Epithelial cell of proximal tubule (primary cell): ENCODE results near the gene PGM2. TPM values are rescaled to one million over a fixed set of nuclear protein-coding genes. Genes with fewer than 3 reads are reported as not detected.

Experiments
- DNase-seq: peaks from one replicate; pipeline ENCODE4 v3.0.0-alpha.2; 2011; ENCODE audit warnings: low read depth
- H3K4me3 ChIP-seq: 2 replicates; pipeline ENCODE4 v1.5.1; 2011; ENCODE audit warnings: low read depth, mild to moderate bottlenecking, low read length
- total RNA-seq: library from RNA; depleted of rRNA; stranded (reverse); fragments of >200 nt; gene quantifications from 2 replicates; pipeline ENCODE4 v1.2.3, GENCODE V29; 2015
- TF ChIP-seq, protein P1 (sequence below): conservative IDR thresholded peaks from 2 replicates; pipeline ENCODE4 v1.5.1; 2012; ENCODE audit warnings: low read depth, mild to moderate bottlenecking, low read length

PGM2 gene
- total RNA-seq, 1 donor from 2014 or later = 27.4 TPM

- no peak overlapping the region for H3K4me3 ChIP-seq
- TF ChIP-seq, protein P1, sequence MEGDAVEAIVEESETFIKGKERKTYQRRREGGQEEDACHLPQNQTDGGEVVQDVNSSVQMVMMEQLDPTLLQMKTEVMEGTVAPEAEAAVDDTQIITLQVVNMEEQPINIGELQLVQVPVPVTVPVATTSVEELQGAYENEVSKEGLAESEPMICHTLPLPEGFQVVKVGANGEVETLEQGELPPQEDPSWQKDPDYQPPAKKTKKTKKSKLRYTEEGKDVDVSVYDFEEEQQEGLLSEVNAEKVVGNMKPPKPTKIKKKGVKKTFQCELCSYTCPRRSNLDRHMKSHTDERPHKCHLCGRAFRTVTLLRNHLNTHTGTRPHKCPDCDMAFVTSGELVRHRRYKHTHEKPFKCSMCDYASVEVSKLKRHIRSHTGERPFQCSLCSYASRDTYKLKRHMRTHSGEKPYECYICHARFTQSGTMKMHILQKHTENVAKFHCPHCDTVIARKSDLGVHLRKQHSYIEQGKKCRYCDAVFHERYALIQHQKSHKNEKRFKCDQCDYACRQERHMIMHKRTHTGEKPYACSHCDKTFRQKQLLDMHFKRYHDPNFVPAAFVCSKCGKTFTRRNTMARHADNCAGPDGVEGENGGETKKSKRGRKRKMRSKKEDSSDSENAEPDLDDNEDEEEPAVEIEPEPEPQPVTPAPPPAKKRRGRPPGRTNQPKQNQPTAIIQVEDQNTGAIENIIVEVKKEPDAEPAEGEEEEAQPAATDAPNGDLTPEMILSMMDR = no peak
- DNase-seq = no peak
These were observed 12.9 kb downstream of the PGM2 start for GRCh38 chr4:37839426-37839825.

DNA sequence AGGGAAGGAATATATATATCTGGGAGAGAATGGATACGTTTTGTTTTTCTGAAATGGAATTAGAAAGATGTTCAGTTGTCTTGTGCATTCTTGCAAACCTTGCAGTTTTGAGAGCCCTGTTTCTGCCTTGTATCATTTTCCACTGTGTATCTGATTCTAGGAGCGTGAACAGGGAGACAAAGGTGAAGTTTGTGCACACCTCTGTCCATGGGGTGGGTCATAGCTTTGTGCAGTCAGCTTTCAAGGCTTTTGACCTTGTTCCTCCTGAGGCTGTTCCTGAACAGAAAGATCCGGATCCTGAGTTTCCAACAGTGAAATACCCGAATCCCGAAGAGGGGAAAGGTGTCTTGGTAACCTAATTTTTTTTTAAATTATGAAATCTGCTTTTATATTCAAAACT is 17.7 kb downstream of the PGM2 start:
- TF ChIP-seq, protein P1 = no peak
- H3K4me3 ChIP-seq = no peak overlapping the region
- no peak for DNase-seq

DNA sequence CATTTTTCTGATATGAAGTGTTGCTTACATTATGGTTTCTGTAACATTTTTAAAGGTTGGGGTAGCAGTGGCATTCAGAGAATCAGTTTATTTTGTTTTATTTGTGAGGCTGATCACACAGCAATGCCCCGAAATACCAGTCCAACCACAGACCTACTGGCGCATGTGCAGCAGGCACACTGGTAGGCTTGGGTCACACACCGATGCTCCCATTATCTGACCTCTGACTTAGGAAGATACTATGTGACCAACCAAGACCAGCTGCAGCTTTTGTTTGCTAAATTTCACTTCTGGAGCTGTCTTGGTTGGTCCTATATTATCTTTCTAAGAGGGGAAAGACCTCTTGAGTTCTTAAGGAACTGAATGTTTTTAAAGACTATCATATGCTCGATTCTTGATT is 18.7 kb downstream of the PGM2 start:
- no peak for DNase-seq
- TF ChIP-seq, protein P1 = no peak
- H3K4me3 ChIP-seq = no peak overlapping the region

GRCh38 chr4:37847311-37847884 is 20.9 kb downstream of the PGM2 start:
- TF ChIP-seq, protein P1 = no peak
- no peak overlapping the region for H3K4me3 ChIP-seq
- no peak for DNase-seq

GRCh38 chr4:37852376-37852775 is 25.9 kb downstream of the PGM2 start:
- no peak for DNase-seq
- no peak overlapping the region for H3K4me3 ChIP-seq
- TF ChIP-seq, protein P1 = no peak

DNA sequence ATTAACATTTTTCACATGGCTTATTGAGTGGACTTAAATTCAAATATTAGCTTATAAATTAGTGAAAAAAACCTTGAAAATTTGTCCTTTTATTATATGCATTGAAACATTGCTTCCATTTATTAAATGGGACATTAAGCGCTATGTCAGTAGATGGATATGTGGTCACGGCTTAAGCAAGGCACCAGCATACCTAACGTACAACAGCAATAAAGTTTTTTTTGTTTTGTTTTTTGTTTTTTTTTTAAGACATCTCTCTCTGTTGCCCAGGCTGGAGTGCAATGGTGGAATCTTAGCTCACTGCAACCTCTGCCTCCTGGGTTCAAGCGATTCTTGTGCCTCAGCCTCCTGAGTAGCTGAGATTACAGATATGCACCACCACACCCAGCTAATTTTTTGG is 31.6 kb downstream of the PGM2 start:
- no peak for DNase-seq
- H3K4me3 ChIP-seq = no peak overlapping the region
- TF ChIP-seq, protein P1 = no peak

GRCh38 chr4:37858872-37859271 is 32.4 kb downstream of the PGM2 start:
- no peak for DNase-seq
- TF ChIP-seq, protein P1 = no peak
- no peak overlapping the region for H3K4me3 ChIP-seq
